OCI-LY1 (cell line): ENCODE data around the gene TSN.
"Not testable (repeated sequence)": the region's sequence is repeated elsewhere in the genome, so short reads cannot be mapped to it uniquely, and the experiment has no call there.

Experiments used
- CTCF ChIP-seq: fragments of 200-600 bp; sonication (generic), shearing (Covaris generic); IDR thresholded peaks from 2 replicates; pipeline ENCODE4 v1.5.1; 2017; ENCODE audit warnings: mild to moderate bottlenecking, antibody characterized with exemption, low read length, moderate library complexity, mixed read lengths
- EZH2 ChIP-seq: fragments of 200-600 bp; sonication (generic), shearing (Covaris generic); IDR thresholded peaks from 2 replicates; pipeline ENCODE4 v1.8.0; 2017; ENCODE audit warnings: borderline replicate concordance, mixed run types, mild to moderate bottlenecking, antibody characterized with exemption, low read length, moderate library complexity, mixed read lengths

GRCh38 chr2:121734544-121734943, 20.9 kb upstream of the TSN start:
- TF ChIP-seq CTCF, EZH2: not testable (repeated sequence)
